ENCODE measurements around the gene CASTOR1.

The CASTOR1 gene

DNA sequence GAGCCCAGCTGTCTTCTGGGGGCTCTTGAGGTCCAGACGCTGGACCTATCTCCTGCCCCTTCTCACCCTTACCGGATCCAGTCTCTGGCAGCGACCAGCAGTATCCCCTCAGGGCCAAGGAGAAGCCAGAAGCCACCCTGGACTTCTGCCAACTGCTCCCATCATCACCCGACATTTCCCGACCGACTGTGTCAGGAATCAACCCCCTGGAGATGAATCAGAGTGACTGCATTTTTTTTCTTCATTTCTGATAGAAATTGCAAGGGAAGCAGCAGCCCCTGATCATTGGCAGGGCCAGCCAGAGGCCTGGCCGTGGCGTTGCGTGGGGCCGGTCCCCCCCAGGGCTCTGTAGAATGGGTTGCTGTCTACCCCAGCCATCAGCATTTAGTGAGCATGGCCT lies 37.6 kb downstream of the CASTOR1 start:
- H3K4me3 ChIP-seq (ENCODE audit: low read depth, low read length): no peak overlapping the region
- in situ Hi-C loops (cut with HindIII; ENCODE audit: low sequenced_read_pairs): no loop called here
- TF ChIP-seq CTCF (IDR thresholded peaks at IDR 0.05; ENCODE audit: low read depth, low read length, missing control alignments): no peak
- DNase-seq (ENCODE audit: low read depth): no peak

DNA sequence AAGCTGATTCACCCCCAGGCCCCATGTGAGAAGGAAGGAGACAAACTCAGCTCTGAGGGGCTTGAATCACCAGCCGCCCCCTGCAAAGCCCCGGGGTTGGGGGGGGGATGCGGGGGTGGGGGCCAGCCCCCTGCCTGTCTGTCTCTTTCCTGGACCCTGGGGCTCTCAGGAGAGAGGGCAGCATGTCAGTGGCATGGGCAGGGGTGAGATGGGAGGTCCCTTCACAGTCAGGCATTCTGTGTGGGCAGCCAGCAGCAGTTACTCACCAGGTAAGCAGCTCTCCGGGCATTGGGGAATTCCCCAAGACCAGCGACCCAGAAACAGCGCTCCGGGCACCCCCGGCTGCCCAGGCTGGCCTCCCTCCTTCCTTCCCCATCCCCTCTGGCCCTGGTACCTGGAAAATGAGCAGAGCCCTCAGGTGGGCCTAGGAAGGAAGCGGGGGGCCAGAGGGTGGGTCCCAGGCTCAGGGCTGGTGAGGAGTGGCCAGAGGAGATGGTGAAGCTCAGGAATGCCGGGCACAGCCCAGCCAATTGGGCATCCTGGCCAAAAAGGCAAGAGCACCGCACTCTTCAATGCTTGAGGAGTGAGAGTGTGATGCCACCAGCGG lies 38.5 kb downstream of the CASTOR1 start:
- H3K4me3 ChIP-seq (ENCODE audit: low read depth, low read length): no peak overlapping the region
- no peak for TF ChIP-seq CTCF (IDR thresholded peaks at IDR 0.05; ENCODE audit: low read depth, low read length, missing control alignments)
- no peak for DNase-seq (ENCODE audit: low read depth)
- in situ Hi-C loops (cut with HindIII; ENCODE audit: low sequenced_read_pairs): no loop called here

DNA sequence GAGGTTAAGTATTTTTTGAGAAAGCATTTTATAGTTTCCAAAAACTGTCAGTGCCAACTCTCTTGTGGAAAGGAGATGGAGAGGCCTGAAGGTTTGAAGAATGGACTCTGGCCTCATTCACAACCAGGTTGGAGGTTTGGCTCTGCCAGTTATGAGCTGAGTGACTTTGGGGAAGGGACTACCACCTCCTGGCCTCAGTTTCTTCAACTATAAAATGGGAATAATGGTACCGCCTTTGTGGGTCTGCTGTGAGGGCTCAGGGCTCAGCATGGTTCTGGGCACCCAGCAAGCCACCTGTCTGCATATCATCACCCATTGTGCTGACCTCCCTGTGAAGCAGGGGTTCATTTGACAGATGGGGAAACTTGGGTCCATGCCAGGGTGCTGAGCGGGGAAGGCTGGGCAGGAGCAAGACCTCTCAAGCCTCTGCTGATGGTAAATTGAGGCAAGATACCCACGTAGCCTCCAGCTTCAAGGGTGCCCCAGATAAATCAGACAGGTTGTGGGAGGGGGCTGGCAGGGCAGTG lies 39.2 kb downstream of the CASTOR1 start:
- no peak for TF ChIP-seq CTCF (IDR thresholded peaks at IDR 0.05; ENCODE audit: low read depth, low read length, missing control alignments)
- H3K4me3 ChIP-seq (ENCODE audit: low read depth, low read length): no peak overlapping the region
- in situ Hi-C loops (cut with HindIII; ENCODE audit: low sequenced_read_pairs): no loop called here
- no peak for DNase-seq (ENCODE audit: low read depth)

- H3K4me3 ChIP-seq (ENCODE audit: low read depth, low read length): no peak overlapping the region
- DNase-seq (ENCODE audit: low read depth): no peak
- TF ChIP-seq CTCF (IDR thresholded peaks at IDR 0.05; ENCODE audit: low read depth, low read length, missing control alignments): no peak
- in situ Hi-C loops (cut with HindIII; ENCODE audit: low sequenced_read_pairs): no loop called here
These were observed 40.0 kb downstream of the CASTOR1 start for GRCh38 chr22:30249049-30250038.

DNA sequence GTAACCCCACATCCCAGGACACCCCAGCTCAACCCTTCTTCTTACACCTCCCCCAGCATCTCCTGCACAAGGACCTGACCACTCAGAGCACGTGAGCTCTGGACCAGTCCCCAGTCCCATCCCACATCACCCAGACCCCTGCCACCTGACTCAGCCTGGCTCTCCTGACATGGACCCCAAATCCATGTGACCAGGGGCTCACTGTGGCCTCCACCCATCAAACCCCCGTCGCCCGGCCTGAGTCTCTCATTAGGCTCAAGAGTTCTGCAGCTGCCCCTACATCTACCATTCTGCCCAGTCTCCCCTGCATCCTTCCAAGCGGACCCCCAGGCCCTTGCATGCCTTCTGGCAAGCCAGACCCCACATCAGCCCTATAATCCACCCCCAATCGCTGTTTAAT lies 40.8 kb downstream of the CASTOR1 start:
- no peak overlapping the region for H3K4me3 ChIP-seq (ENCODE audit: low read depth, low read length)
- in situ Hi-C loops (cut with HindIII; ENCODE audit: low sequenced_read_pairs): no loop called here
- DNase-seq (ENCODE audit: low read depth): no peak

More for the DNA sequence above, 40.8 kb downstream of the CASTOR1 start:
- no peak for TF ChIP-seq CTCF (IDR thresholded peaks at IDR 0.05; ENCODE audit: low read depth, low read length, missing control alignments)

Measured in astrocyte of the cerebellum (primary cell).